IMR-90 (cell line): Measurements from ENCODE around the gene NKTR. TPM values are rescaled to one million over a fixed set of nuclear protein-coding genes. Genes with fewer than 3 reads are reported as not detected.

Experiments
- ATAC-seq: fragments of 200-7000 bp; cut with Tn5 transposase; 2 replicates; pipeline ENCODE4 v1.9.1; 2020; ENCODE audit warnings: low read depth, mild to moderate bottlenecking, moderate library complexity
- BruUV-seq: library from RNA; stranded (reverse); fragments of 400-500 nt; replicated peaks from 2 replicates; lab custom pipeline; 2021; lab: Mats Ljungman, UMichigan
- CTCF ChIA-PET: fragments of 300-600 bp; formaldehyde crosslinking; extraction: SDS; loops from one replicate; lab custom pipeline; 2021; ENCODE audit warnings: antibody characterized with exemption; lab: Yijun Ruan, JAX
- POLR2A ChIA-PET: fragments of 300-600 bp; sonication (Branson Sonifier 250); formaldehyde crosslinking; loops from one replicate; lab custom pipeline; 2022; ENCODE audit warnings: antibody characterized with exemption; ENCODE audit not compliant: unreplicated experiment; lab: Charles Lee
- DNase-seq: peaks from one replicate; pipeline ENCODE4 v3.0.0; 2013
- H2AFZ ChIP-seq: replicated peaks from 2 replicates; pipeline ENCODE3; 2013; ENCODE audit warnings: low read length, mild to moderate bottlenecking; ENCODE audit not compliant: poor library complexity
- H2AK5ac ChIP-seq: 2 replicates; pipeline ENCODE4 v1.6.1; 2013; ENCODE audit warnings: low read depth, low read length, inconsistent platforms
- H2AK9ac ChIP-seq: replicated peaks from 2 replicates; pipeline ENCODE3; 2013; ENCODE audit warnings: mild to moderate bottlenecking, low read depth, low read length, moderate library complexity; ENCODE audit not compliant: poor library complexity
- H2BK120ac ChIP-seq: 2 replicates; pipeline ENCODE4 v1.6.1; 2013; ENCODE audit warnings: low read depth, low read length, inconsistent platforms
- H2BK15ac ChIP-seq: 3 replicates; pipeline ENCODE4 v1.6.1; 2013; ENCODE audit warnings: low read depth, low read length, inconsistent platforms
- H2BK20ac ChIP-seq: 2 replicates; pipeline ENCODE4 v1.6.1; 2013; ENCODE audit warnings: low read depth, mild to moderate bottlenecking, inconsistent platforms, low read length, moderate library complexity
- H2BK5ac ChIP-seq: 2 replicates; pipeline ENCODE4 v1.6.1; 2013; ENCODE audit warnings: mild to moderate bottlenecking, low read depth, low read length, inconsistent platforms; ENCODE audit not compliant: poor library complexity, severe bottlenecking
- H3K14ac ChIP-seq: replicated peaks from 2 replicates; pipeline ENCODE4 v1.6.1; 2013; ENCODE audit warnings: low read depth, low read length, inconsistent platforms
- H3K18ac ChIP-seq: 2 replicates; pipeline ENCODE4 v1.6.1; 2013; ENCODE audit warnings: low read depth, low read length, control low read depth
- H3K23ac ChIP-seq: 2 replicates; pipeline ENCODE4 v1.6.1; 2013; ENCODE audit warnings: low read depth, low read length, inconsistent platforms
- H3K27ac ChIP-seq: 2 replicates; pipeline ENCODE4 v1.5.1; 2013; ENCODE audit warnings: mild to moderate bottlenecking, control low read depth, low read length; ENCODE audit not compliant: insufficient read depth
- H3K27me3 ChIP-seq: 2 replicates; pipeline ENCODE4 v1.6.1; 2013; ENCODE audit warnings: low read length; ENCODE audit not compliant: control insufficient read depth, insufficient read depth
- H3K36me3 ChIP-seq: 2 replicates; pipeline ENCODE4 v1.6.1; 2013; ENCODE audit warnings: low read length, mixed read lengths; ENCODE audit not compliant: control insufficient read depth, insufficient read depth
- H3K4ac ChIP-seq: 2 replicates; pipeline ENCODE4 v1.6.1; 2013; ENCODE audit warnings: low read depth, low read length, inconsistent platforms
- H3K4me1 ChIP-seq: 2 replicates; pipeline ENCODE4 v1.6.1; 2013; ENCODE audit warnings: low read length, mixed read lengths; ENCODE audit not compliant: control insufficient read depth, insufficient read depth
- H3K4me2 ChIP-seq: 2 replicates; pipeline ENCODE4 v1.6.1; 2013; ENCODE audit warnings: low read depth, mild to moderate bottlenecking, control low read depth, low read length, moderate library complexity
- H3K4me3 ChIP-seq: 2 replicates; pipeline ENCODE4 v1.5.1; 2013; ENCODE audit warnings: low read depth, mild to moderate bottlenecking, control low read depth, low read length, moderate library complexity; ENCODE audit not compliant: insufficient read depth
- H3K56ac ChIP-seq: 2 replicates; pipeline ENCODE4 v1.6.1; 2013; ENCODE audit warnings: low read length, inconsistent platforms; ENCODE audit not compliant: insufficient read depth; ENCODE audit errors: extremely low read depth
- H3K79me1 ChIP-seq, 2 experiments: 2 replicates each; pipeline ENCODE4 v1.6.1; 2013; ENCODE audit warnings: low read length in 2 of 2, inconsistent platforms in 1 of 2, low read depth in 1 of 2
- H3K9ac ChIP-seq: 2 replicates; pipeline ENCODE4 v1.6.1; 2013; ENCODE audit warnings: low read depth, low read length, control low read depth
- H3K9me1 ChIP-seq: 2 replicates; pipeline ENCODE4 v1.6.1; 2013; ENCODE audit warnings: low read length, inconsistent platforms; ENCODE audit not compliant: insufficient read depth
- H3K9me3 ChIP-seq: 2 replicates; pipeline ENCODE4 v1.6.1; 2013; ENCODE audit warnings: low read length; ENCODE audit not compliant: control insufficient read depth, insufficient read depth
- H4K20me1 ChIP-seq: 2 replicates; pipeline ENCODE4 v1.6.1; 2013; ENCODE audit warnings: low read length, inconsistent platforms; ENCODE audit not compliant: insufficient read depth
- H4K5ac ChIP-seq: 2 replicates; pipeline ENCODE4 v1.6.1; 2013; ENCODE audit warnings: mild to moderate bottlenecking, low read depth, low read length, control low read depth
- H4K8ac ChIP-seq, 2 experiments: 2 replicates each; pipeline ENCODE4 v1.6.1; 2013; ENCODE audit warnings: low read depth in 2 of 2, low read length in 2 of 2, control low read depth in 1 of 2, inconsistent platforms in 1 of 2
- H4K91ac ChIP-seq: 2 replicates; pipeline ENCODE4 v1.6.1; 2013; ENCODE audit warnings: low read depth, low read length, inconsistent platforms; ENCODE audit not compliant: insufficient read depth
- BHLHE40 ChIP-seq: fragments of 150-350 bp; IDR thresholded peaks from 2 replicates; pipeline ENCODE4 v1.6.1; 2016; ENCODE audit warnings: mild to moderate bottlenecking, low read depth, low read length
- CEBPB ChIP-seq: IDR thresholded peaks from 2 replicates; pipeline ENCODE4 v1.6.1; 2012; ENCODE audit warnings: low read depth, low read length, improper control_type of control experiment
- CHD1 ChIP-seq: IDR thresholded peaks from 2 replicates; pipeline ENCODE4 v1.6.1; 2012; ENCODE audit warnings: low read depth, low read length, improper control_type of control experiment
- CTCF ChIP-seq: conservative IDR thresholded peaks from 2 replicates; pipeline ENCODE4 v1.5.1; 2012; ENCODE audit warnings: mild to moderate bottlenecking, low read depth, low read length, improper control_type of control experiment
- FOS ChIP-seq: fragments of 150-350 bp; IDR thresholded peaks from 2 replicates; pipeline ENCODE4 v1.6.1; 2016; ENCODE audit warnings: low read depth, low read length
- MAZ ChIP-seq: IDR thresholded peaks from 2 replicates; pipeline ENCODE4 v1.6.1; 2012; ENCODE audit warnings: low read depth, mild to moderate bottlenecking, low read length, improper control_type of control experiment, moderate library complexity, borderline replicate concordance
- NFE2L2 ChIP-seq: fragments of 150-350 bp; IDR thresholded peaks from 2 replicates; pipeline ENCODE4 v1.6.1; 2016; ENCODE audit warnings: low read depth, mild to moderate bottlenecking, low read length
- POLR2A ChIP-seq: IDR thresholded peaks from 2 replicates; pipeline ENCODE4 v1.6.1; 2012; ENCODE audit warnings: mild to moderate bottlenecking, low read depth, low read length
- RAD21 ChIP-seq: IDR thresholded peaks from 2 replicates; pipeline ENCODE4 v1.6.1; 2012; ENCODE audit warnings: low read length, improper control_type of control experiment
- SMC3 ChIP-seq: fragments of 150-350 bp; IDR thresholded peaks from 2 replicates; pipeline ENCODE4 v1.6.1; 2016; ENCODE audit warnings: low read depth, mild to moderate bottlenecking, antibody characterized with exemption, low read length, moderate library complexity
- USF2 ChIP-seq: fragments of 150-350 bp; IDR thresholded peaks from 2 replicates; pipeline ENCODE4 v1.6.1; 2017; ENCODE audit warnings: mild to moderate bottlenecking, antibody characterized with exemption, low read length, low read depth
- WGBS, 2 experiments: methylation state at CpG; one replicate each; pipeline versions ENCODE4 v1.1.5 to v1.1.7; 2013; ENCODE audit warnings: missing lambda C conversion rate in 2 of 2; ENCODE audit not compliant: insufficient read length in 1 of 2; ENCODE audit errors: extremely low coverage in 2 of 2; 5-methylcytosine and 5-hydroxymethylcytosine counted together
- dilution Hi-C: fragments of 300-500 bp; cut with HindIII; formaldehyde crosslinking; loops from one replicate; pipeline ENCODE4 v1.14.3; 2018; ENCODE audit warnings: low sequenced_read_pairs; ENCODE audit not compliant: unreplicated experiment
- in situ Hi-C: fragments of 300-500 bp; cut with MboI; formaldehyde crosslinking; loops from 3 replicates; pipeline ENCODE4 v1.14.3; 2019; ENCODE audit warnings: low sequenced_read_pairs, inconsistent platforms, mixed read lengths
- intact Hi-C: fragments of 100-400 bp; cut with micrococcal nuclease; formaldehyde crosslinking; loops from 2 replicates; pipeline ENCODE4 v1.10.0; 2022
- polyA plus RNA-seq, 3 experiments: library from polyadenylated mRNA; depleted of rRNA; stranded (reverse); fragments of >200 nt; gene quantifications; 2 replicates each; pipeline ENCODE4 v1.2.3, GENCODE V29; 2012; ENCODE audit warnings: low replicate concordance in 1 of 3
- total RNA-seq: library from RNA; depleted of rRNA; stranded (reverse); fragments of >200 nt; gene quantifications from 2 replicates; pipeline ENCODE4 v1.2.3, GENCODE V29; 2012

Gene NKTR
- total and polyA plus RNA-seq, 2 of the 4 experiments (the other 2 are of a cell fraction) = 24.0 to 30.7 TPM

DNA sequence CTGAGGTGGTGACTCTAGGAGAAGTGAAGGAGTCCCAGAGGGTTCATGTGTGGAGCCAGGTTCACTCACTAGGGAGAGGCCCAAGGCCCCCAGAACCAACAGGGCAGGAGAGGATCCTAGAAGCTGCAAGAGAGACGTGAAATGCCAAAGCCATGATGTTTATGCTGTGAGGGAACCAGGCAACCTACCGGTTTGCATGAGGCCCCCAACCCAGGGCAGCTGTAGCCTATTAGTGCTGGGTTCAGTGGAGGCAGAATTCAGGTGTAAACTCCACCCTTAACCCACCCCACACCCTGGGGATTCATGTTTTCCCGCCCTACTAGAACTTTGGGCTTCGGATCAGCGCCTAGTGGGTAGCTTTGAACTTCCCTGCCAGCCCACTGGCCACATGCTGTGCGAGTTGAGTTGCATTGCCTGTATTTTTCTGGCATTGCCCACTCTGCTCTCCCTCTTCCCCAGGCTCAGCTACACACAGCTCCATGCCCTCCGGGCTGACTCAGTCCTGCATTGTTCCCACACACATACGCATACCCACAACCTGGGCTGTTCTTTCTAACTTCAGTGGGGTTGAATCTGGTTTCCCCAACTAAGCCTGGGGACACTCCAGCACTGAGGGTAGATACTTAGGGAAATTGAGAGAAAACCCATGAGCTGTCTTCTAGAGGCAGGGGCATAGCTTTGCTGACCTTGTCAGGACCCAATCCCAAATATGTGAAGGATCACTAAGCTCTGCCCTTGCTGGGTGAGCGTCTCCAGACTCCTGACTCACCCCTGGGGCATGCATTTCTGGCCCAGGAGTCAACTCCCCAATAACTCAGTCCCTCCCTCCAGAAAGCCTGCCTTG, 51.0 kb downstream of the NKTR start (continued):
- TF ChIP-seq FOS (no peak; the same call in 1 of the 2 replicates), CHD1 (no peak), POLR2A (no peak), CEBPB (no peak)

- Histone ChIP-seq H4K5ac (no peak overlapping the region), H3K23ac (peak overlapping the region; percentile 6; the same call in 1 of the 2 replicates), H3K9me1 (peaks cover 45% of the 10 kb centered on the region), H3K27me3 (no peaks in the 10 kb centered on the region), H2BK20ac (peak overlapping the region; percentile 2), H2AK5ac (peak overlapping the region; percentile 76), H3K18ac (no peak overlapping the region), H3K56ac (no peak overlapping the region), H4K20me1 (peaks cover 29% of the 10 kb centered on the region), H2AK9ac (peak overlapping the region; percentile 75), H3K9ac (no peak overlapping the region), H3K4ac (peak overlapping the region; percentile 88), H2BK120ac (peak overlapping the region; percentile 62), H2BK5ac (peak overlapping the region; percentile 77), H2AFZ (peak overlapping the region; percentile 84), H4K8ac (peak overlapping the region in 1 of 2 experiments; percentile 38; a peak in 1 of 4 replicates), H3K27ac (peak overlapping the region; percentile 77), H4K91ac (peak overlapping the region; percentile 66), H3K4me3 (no peak overlapping the region), H3K4me2 (peak overlapping the region; percentile 80), H2BK15ac (peak overlapping the region; percentile 79; the same call in 2 of the 3 replicates), H3K36me3 (peaks cover 8% of the 10 kb centered on the region), H3K9me3 (no peaks in the 10 kb centered on the region), H3K4me1 (peaks cover 35% of the 10 kb centered on the region), H3K14ac (peak overlapping the region; percentile 2), H3K79me1 (peaks cover 33 to 84% of the 10 kb centered on the region in 2 experiments)
- in situ Hi-C loops (no loop called here), intact Hi-C loops (loop anchor here (2.0 to 5.0 kb wide), 2 partner anchors 50 to 93 kb away; partner anchors contain the start of gene NKTR), dilution Hi-C loops (no loop called here)
- ATAC-seq (no peak), DNase-seq (no peak)
- ChIA-PET CTCF (interaction anchor here (1.0 to 2.5 kb wide), 4 partner anchors 10 to 93 kb away, joined by 4 to 6 read pairs (median 5); no protein-coding TSS in a partner anchor), POLR2A (no interaction called here)
- WGBS, 2 experiments = no CpG with 5 or more reads among the region's 1 CpG
- BruUV-seq = no TSS peak
- TF ChIP-seq RAD21 (no peak), SMC3 (no peak), NFE2L2 (no peak), USF2 (no peak), POLR2A (no peak), CTCF (no peak), BHLHE40 (no peak), MAZ (no peak)
Observed at GRCh38 chr3:42652251-42652610, 51.7 kb downstream of the NKTR start.
